Progenitor cell of endocrine pancreas (in vitro differentiated cells): ENCODE data around the gene MARK4. TPM values are rescaled to one million over a fixed set of nuclear protein-coding genes. Genes with fewer than 3 reads are reported as not detected.

Experiments
- DNase-seq: peaks from one replicate; pipeline ENCODE4 v3.0.0; 2021; ENCODE audit warnings: low spot score; ENCODE audit not compliant: unreplicated experiment
- H3K27ac Mint-ChIP-seq: 2 replicates; pipeline ENCODE4 v1.8.0; 2021; ENCODE audit warnings: mild to moderate bottlenecking, moderate library complexity, mixed read lengths
- H3K27me3 Mint-ChIP-seq: 2 replicates; pipeline ENCODE4 v1.8.0; 2021; ENCODE audit warnings: mixed read lengths
- H3K36me3 Mint-ChIP-seq: 2 replicates; pipeline ENCODE4 v1.8.0; 2022; ENCODE audit warnings: mixed read lengths; ENCODE audit not compliant: insufficient read depth
- H3K4me1 Mint-ChIP-seq: 2 replicates; pipeline ENCODE4 v1.8.0; 2021; ENCODE audit warnings: low read depth, mixed read lengths
- H3K4me3 Mint-ChIP-seq: 2 replicates; pipeline ENCODE4 v1.8.0; 2021; ENCODE audit warnings: low read depth, mild to moderate bottlenecking, moderate library complexity, mixed read lengths
- H3K9me3 Mint-ChIP-seq: 2 replicates; pipeline ENCODE4 v1.8.0; 2021; ENCODE audit warnings: low read depth, mixed read lengths
- total RNA-seq: library from RNA; stranded (reverse); gene quantifications from 2 replicates; pipeline ENCODE4 v1.2.1, GENCODE V29; 2021
- TF ChIP-seq, protein P1 (sequence below): fragments of 200-600 bp; sonication (generic); IDR thresholded peaks from one replicate; pipeline ENCODE4 v1.5.0; 2021; ENCODE audit warnings: antibody characterized with exemption, mild to moderate bottlenecking; ENCODE audit not compliant: unreplicated experiment

Gene MARK4
- total RNA-seq, 1 donor from 2014 or later = 60.4 TPM

DNA sequence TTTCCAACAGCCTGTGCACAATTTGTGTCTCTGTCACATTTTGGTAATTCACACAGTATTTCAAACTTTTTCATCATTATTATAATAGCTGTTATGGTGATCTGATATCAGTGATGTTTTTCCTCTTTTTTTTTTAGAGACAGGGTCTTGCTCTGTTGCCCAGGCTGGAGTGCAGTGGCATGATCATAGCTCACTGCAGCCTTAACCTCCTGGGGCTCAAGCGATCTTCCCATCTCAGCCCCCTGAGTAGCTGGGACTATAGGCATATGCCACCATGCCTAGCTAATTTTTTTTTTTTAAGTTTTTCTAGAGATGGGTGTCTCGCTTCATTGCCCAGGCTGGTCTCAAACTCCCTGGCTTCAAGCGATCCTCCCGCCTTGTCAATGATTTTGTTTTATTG lies 5.8 kb downstream of the MARK4 start:
- Mint-ChIP-seq H3K27ac (no peak overlapping the region), H3K9me3 (no peaks in the 10 kb centered on the region), H3K36me3 (peaks cover 3% of the 10 kb centered on the region), H3K27me3 (no peaks in the 10 kb centered on the region), H3K4me1 (peaks cover 15% of the 10 kb centered on the region), H3K4me3 (no peak overlapping the region)
- TF ChIP-seq, protein P1, sequence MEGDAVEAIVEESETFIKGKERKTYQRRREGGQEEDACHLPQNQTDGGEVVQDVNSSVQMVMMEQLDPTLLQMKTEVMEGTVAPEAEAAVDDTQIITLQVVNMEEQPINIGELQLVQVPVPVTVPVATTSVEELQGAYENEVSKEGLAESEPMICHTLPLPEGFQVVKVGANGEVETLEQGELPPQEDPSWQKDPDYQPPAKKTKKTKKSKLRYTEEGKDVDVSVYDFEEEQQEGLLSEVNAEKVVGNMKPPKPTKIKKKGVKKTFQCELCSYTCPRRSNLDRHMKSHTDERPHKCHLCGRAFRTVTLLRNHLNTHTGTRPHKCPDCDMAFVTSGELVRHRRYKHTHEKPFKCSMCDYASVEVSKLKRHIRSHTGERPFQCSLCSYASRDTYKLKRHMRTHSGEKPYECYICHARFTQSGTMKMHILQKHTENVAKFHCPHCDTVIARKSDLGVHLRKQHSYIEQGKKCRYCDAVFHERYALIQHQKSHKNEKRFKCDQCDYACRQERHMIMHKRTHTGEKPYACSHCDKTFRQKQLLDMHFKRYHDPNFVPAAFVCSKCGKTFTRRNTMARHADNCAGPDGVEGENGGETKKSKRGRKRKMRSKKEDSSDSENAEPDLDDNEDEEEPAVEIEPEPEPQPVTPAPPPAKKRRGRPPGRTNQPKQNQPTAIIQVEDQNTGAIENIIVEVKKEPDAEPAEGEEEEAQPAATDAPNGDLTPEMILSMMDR = no peak
- DNase-seq = no peak

DNA sequence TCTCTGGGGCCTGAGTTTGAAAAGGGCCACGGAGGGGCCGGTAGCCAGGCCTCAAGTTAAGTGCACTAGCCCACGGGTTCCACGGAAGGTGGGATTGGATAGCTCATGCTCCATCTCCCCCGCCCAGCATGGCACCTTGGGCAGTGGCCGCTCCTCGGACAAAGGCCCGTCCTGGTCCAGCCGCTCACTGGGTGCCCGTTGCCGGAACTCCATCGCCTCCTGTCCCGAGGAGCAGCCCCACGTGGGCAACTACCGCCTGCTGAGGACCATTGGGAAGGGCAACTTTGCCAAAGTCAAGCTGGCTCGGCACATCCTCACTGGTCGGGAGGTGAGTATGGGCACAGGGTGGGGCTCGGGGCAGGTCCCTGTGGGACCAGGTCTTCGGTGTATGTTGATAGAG lies 7.8 kb downstream of the MARK4 start:
- no peak overlapping the region for H3K4me3 Mint-ChIP-seq
- peaks cover 3% of the 10 kb centered on the region for H3K36me3 Mint-ChIP-seq
- TF ChIP-seq, protein P1 = no peak
- H3K9me3 Mint-ChIP-seq = no peaks in the 10 kb centered on the region
- no peak overlapping the region for H3K27ac Mint-ChIP-seq
- H3K4me1 Mint-ChIP-seq = peaks cover 2% of the 10 kb centered on the region
- no peaks in the 10 kb centered on the region for H3K27me3 Mint-ChIP-seq
- no peak for DNase-seq

GRCh38 chr19:45262570-45262969 lies 11.5 kb downstream of the MARK4 start:
- DNase-seq = no peak
- no peak overlapping the region for H3K4me3 Mint-ChIP-seq
- H3K9me3 Mint-ChIP-seq = no peaks in the 10 kb centered on the region
- H3K27ac Mint-ChIP-seq = no peak overlapping the region
- TF ChIP-seq, protein P1 = no peak
- no peaks in the 10 kb centered on the region for H3K27me3 Mint-ChIP-seq
- H3K36me3 Mint-ChIP-seq = peaks cover 6% of the 10 kb centered on the region
- H3K4me1 Mint-ChIP-seq = no peaks in the 10 kb centered on the region

DNA sequence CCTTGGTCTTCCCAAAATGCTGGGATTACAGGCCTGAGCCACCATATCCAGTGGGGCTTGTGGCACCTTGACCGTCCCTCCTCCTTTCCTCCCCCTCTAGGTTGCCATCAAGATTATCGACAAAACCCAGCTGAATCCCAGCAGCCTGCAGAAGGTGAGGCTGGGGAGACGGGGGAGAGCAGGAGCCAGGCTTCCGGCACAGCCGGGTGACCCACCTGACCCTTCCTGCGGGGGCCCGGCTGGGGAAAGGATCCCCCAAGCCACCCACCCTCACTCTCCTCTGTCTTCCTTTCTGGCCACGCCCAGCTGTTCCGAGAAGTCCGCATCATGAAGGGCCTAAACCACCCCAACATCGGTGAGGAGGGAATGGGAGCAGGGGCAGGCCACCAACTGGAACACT lies 11.9 kb downstream of the MARK4 start:
- no peaks in the 10 kb centered on the region for H3K27me3 Mint-ChIP-seq
- H3K4me1 Mint-ChIP-seq = no peaks in the 10 kb centered on the region
- TF ChIP-seq, protein P1 = no peak
- peaks cover 6% of the 10 kb centered on the region for H3K36me3 Mint-ChIP-seq
- H3K4me3 Mint-ChIP-seq = no peak overlapping the region
- H3K27ac Mint-ChIP-seq = no peak overlapping the region
- DNase-seq = no peak
- no peaks in the 10 kb centered on the region for H3K9me3 Mint-ChIP-seq

DNA sequence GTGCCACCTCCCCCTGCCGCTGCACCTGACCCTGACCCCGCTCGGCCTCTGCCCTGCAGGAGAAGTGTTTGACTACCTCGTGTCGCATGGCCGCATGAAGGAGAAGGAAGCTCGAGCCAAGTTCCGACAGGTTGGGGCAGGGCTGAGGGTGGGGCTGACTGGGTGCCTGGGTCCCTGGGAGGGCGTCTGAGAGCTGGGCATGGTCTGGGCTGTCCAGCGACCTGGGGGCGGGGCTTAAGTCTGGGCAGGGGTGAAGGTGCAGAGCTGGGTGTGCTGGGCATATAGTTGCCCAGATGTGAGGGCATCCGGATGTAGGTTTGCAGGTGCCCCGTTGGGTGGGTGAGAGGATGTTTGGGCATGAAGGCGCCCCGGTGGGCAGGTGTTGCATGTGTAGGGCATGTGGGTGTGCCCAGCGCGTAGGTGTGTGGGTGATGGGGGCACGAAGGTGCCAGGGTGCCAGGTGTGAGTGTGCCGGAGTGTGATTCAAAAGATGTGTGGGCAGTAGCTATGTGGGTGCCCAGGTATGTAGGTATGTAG lies 13.8 kb downstream of the MARK4 start:
- H3K4me3 Mint-ChIP-seq = no peak overlapping the region
- no peaks in the 10 kb centered on the region for H3K9me3 Mint-ChIP-seq
- H3K4me1 Mint-ChIP-seq = no peaks in the 10 kb centered on the region
- no peak for DNase-seq
- TF ChIP-seq, protein P1 = no peak
- H3K27me3 Mint-ChIP-seq = no peaks in the 10 kb centered on the region
- H3K27ac Mint-ChIP-seq = no peak overlapping the region
- H3K36me3 Mint-ChIP-seq = peaks cover 6% of the 10 kb centered on the region
